ENCODE results near the gene ABCA9.

DNA sequence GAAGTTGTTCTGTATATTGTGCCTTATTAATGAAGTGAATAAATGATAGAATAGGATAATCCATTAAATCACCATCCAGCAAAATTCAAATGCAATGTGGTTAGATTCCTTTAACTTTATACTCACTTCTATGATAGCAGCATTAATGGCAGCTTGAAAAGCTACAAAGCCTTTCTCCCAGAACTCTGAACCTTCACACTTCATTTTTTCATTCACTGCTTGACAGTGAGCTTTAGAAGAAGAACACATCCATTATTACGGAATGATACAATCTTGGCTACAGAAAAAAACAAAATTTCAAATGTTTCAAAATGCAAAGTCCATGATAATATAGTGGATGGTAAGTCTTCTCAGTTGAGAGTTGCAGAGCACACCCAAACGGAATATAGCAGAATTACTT lies 16.4 kb downstream of the ABCA9 start:
- TF ChIP-seq CTCF (conservative IDR thresholded peaks at IDR 0.05) (no peak), EZH2 (IDR thresholded peaks at IDR 0.05; ENCODE audit: low read depth) (no peak)
